Gastrocnemius medialis (tissue), 4 donors: ENCODE results near the gene CCDC12.

Experiments used
- CTCF ChIP-seq, 5 experiments: fragments of 450-650 bp in 3 of 5; fragments of 200-600 bp in 2 of 5; sonication (generic) in 2 of 5; IDR thresholded peaks in 4 of 5; conservative IDR thresholded peaks in 1 of 5; 1 replicate in 4 of 5; 2 replicates in 1 of 5; pipeline ENCODE4 v1.5.1; 2016 to 2019; ENCODE audit warnings: antibody characterized with exemption in 5 of 5, mild to moderate bottlenecking in 3 of 5, moderate library complexity in 3 of 5
- POLR2A ChIP-seq, 2 donors: fragments of 450-650 bp; IDR thresholded peaks; one replicate each; pipeline ENCODE4 v1.6.1; 2017; ENCODE audit warnings: antibody characterized with exemption in 2 of 2, mild to moderate bottlenecking in 2 of 2, moderate library complexity in 2 of 2

GRCh38 chr3:46908986-46909534 is 67.5 kb downstream of the CCDC12 start:
- TF ChIP-seq CTCF (IDR thresholded peaks at IDR 0.05 in 4 of 5, conservative IDR thresholded peaks at IDR 0.05 in 1 of 5) (no peak), POLR2A (IDR thresholded peaks at IDR 0.05) (no peak)
